Osteoblast (primary cell): ENCODE measurements around the gene DENND1A. TPM values are rescaled to one million over a fixed set of nuclear protein-coding genes. Genes with fewer than 3 reads are reported as not detected.

ENCODE experiments used
- DNase-seq: peaks from one replicate; pipeline ENCODE4 v3.0.0; 2011; ENCODE audit warnings: low spot score, mixed read lengths; ENCODE audit not compliant: insufficient read length; ENCODE audit errors: missing footprints
- H2AFZ ChIP-seq: 2 replicates; pipeline ENCODE4 v1.6.0; 2011; ENCODE audit warnings: mild to moderate bottlenecking, low read length
- H3K27ac ChIP-seq: 2 replicates; pipeline ENCODE4 v1.5.1; 2011; ENCODE audit warnings: mild to moderate bottlenecking, low read depth, low read length, moderate library complexity
- H3K27me3 ChIP-seq: 2 replicates; pipeline ENCODE4 v1.6.0; 2012; ENCODE audit warnings: mild to moderate bottlenecking, control low read depth, inconsistent platforms, low read length, moderate library complexity; ENCODE audit not compliant: insufficient read depth
- H3K36me3 ChIP-seq: 2 replicates; pipeline ENCODE4 v1.5.1; 2011; ENCODE audit warnings: mild to moderate bottlenecking, low read length, control low read depth, moderate library complexity; ENCODE audit not compliant: insufficient read depth
- H3K4me1 ChIP-seq: 2 replicates; pipeline ENCODE4 v1.5.1; 2011; ENCODE audit warnings: mild to moderate bottlenecking, low read length, control low read depth, moderate library complexity; ENCODE audit not compliant: insufficient read depth
- H3K4me2 ChIP-seq: 2 replicates; pipeline ENCODE4 v1.6.0; 2011; ENCODE audit warnings: mild to moderate bottlenecking, low read length; ENCODE audit not compliant: insufficient read depth
- H3K4me3 ChIP-seq: fragments of 200-600 bp; sonication (generic); 3 replicates; pipeline ENCODE4 v1.5.1; 2012; ENCODE audit warnings: mild to moderate bottlenecking, low read length, inconsistent platforms; ENCODE audit not compliant: insufficient read depth
- H3K79me2 ChIP-seq: 2 replicates; pipeline ENCODE4 v1.6.0; 2012; ENCODE audit warnings: mild to moderate bottlenecking, low read length, control low read depth, inconsistent platforms; ENCODE audit not compliant: insufficient read depth
- H3K9me3 ChIP-seq: 2 replicates; pipeline ENCODE4 v1.5.1; 2011; ENCODE audit warnings: low read depth, low read length, control low read depth
- H4K20me1 ChIP-seq: 2 replicates; pipeline ENCODE4 v1.6.0; 2012; ENCODE audit warnings: mild to moderate bottlenecking, low read length, control low read depth; ENCODE audit not compliant: insufficient read depth
- CTCF ChIP-seq: IDR thresholded peaks from 2 replicates; pipeline ENCODE4 v1.5.1; 2011; ENCODE audit warnings: mild to moderate bottlenecking, low read depth, low read length, moderate library complexity; ENCODE audit errors: extremely low read depth
- total RNA-seq: library from RNA; depleted of rRNA; stranded (reverse); fragments of >200 nt; gene quantifications from 2 replicates; pipeline ENCODE4 v1.2.3, GENCODE V29; 2012

DENND1A gene
- total RNA-seq, 1 donor: 14.1 TPM

- no peak overlapping the region for H2AFZ ChIP-seq
- no peak for TF ChIP-seq CTCF
- H3K4me3 ChIP-seq: no peak overlapping the region
- no peaks in the 10 kb centered on the region for H3K27me3 ChIP-seq
- H4K20me1 ChIP-seq: no peaks in the 10 kb centered on the region
- H3K4me1 ChIP-seq: no peaks in the 10 kb centered on the region
- no peak overlapping the region for H3K4me2 ChIP-seq
- no peaks in the 10 kb centered on the region for H3K9me3 ChIP-seq
- no peaks in the 10 kb centered on the region for H3K36me3 ChIP-seq
- no peaks in the 10 kb centered on the region for H3K79me2 ChIP-seq
- no peak for DNase-seq
- no peak overlapping the region for H3K27ac ChIP-seq
Observed at GRCh38 chr9:123441769-123442168, 488.2 kb downstream of the DENND1A start.

- H3K9me3 ChIP-seq: no peaks in the 10 kb centered on the region
- no peaks in the 10 kb centered on the region for H3K36me3 ChIP-seq
- H3K4me1 ChIP-seq: no peaks in the 10 kb centered on the region
- no peaks in the 10 kb centered on the region for H3K79me2 ChIP-seq
- no peaks in the 10 kb centered on the region for H4K20me1 ChIP-seq
- H3K4me2 ChIP-seq: no peak overlapping the region
- no peak for DNase-seq
- no peak overlapping the region for H2AFZ ChIP-seq
- H3K27me3 ChIP-seq: no peaks in the 10 kb centered on the region
- no peak for TF ChIP-seq CTCF
- no peak overlapping the region for H3K27ac ChIP-seq
- H3K4me3 ChIP-seq: no peak overlapping the region
Observed at GRCh38 chr9:123440256-123440655, 489.7 kb downstream of the DENND1A start.

GRCh38 chr9:123438821-123439220, 491.1 kb downstream of the DENND1A start:
- no peak overlapping the region for H2AFZ ChIP-seq
- no peak overlapping the region for H3K4me2 ChIP-seq
- no peaks in the 10 kb centered on the region for H3K36me3 ChIP-seq
- H3K79me2 ChIP-seq: no peaks in the 10 kb centered on the region
- no peak overlapping the region for H3K27ac ChIP-seq
- H3K9me3 ChIP-seq: no peaks in the 10 kb centered on the region
- H3K27me3 ChIP-seq: no peaks in the 10 kb centered on the region
- H3K4me3 ChIP-seq: no peak overlapping the region
- DNase-seq: no peak
- no peaks in the 10 kb centered on the region for H3K4me1 ChIP-seq
- no peaks in the 10 kb centered on the region for H4K20me1 ChIP-seq
- no peak for TF ChIP-seq CTCF

- Histone ChIP-seq H3K9me3 (no peaks in the 10 kb centered on the region), H3K4me3 (no peak overlapping the region), H3K27ac (no peak overlapping the region), H3K36me3 (no peaks in the 10 kb centered on the region), H3K4me1 (no peaks in the 10 kb centered on the region), H3K4me2 (no peak overlapping the region), H2AFZ (no peak overlapping the region), H4K20me1 (no peaks in the 10 kb centered on the region), H3K79me2 (no peaks in the 10 kb centered on the region), H3K27me3 (no peaks in the 10 kb centered on the region)
- no peak for TF ChIP-seq CTCF
- DNase-seq: no peak
Observed at GRCh38 chr9:123438321-123438720, 491.6 kb downstream of the DENND1A start.
